ENCODE data around the gene CD109.
"Not testable (repeated sequence)": the region's sequence is repeated elsewhere in the genome, so short reads cannot be mapped to it uniquely, and the experiment has no call there.

The CD109 gene

DNA sequence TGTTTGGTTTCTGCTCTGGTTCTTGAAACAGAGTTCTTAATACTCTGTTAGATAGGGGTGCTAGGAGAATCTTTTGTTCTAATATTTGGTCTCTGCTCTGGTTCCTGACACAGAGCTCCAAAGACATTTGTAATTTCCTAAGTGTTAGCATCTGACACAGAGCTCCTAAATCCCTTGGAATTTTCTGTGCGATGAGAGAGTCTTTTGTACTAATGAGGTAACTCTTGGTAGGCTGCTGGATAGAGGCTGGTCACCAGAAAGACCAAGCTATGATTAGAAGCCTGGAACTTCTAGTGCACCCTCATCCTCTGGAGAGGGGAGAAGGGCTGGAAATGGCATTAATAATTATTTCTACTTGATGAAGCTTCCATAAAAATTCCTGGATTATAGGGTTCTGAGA is 7.7 kb upstream of the CD109 start:
- DNase-seq (ENCODE audit: low spot score) = no peak

DNA sequence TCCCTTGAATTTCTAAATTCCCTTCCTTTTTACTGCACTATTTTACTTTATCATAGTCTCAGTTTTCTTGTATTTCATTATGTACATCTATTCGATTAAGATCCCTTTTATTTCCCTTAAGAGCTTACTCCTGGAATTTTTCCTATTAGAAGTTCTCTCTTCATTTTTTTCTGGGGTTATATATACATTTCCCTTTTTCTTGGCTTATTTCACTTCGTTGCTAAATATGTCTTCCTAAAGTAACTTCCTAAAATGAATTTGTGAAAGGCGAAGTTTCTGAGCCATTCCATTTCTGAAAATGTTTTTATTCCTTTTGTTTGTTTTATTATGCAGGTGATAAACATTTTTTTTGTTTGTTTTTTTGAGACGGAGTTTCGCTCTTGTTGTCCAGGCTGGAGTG is 5.9 kb upstream of the CD109 start:
- DNase-seq (ENCODE audit: low spot score) = no peak

DNA sequence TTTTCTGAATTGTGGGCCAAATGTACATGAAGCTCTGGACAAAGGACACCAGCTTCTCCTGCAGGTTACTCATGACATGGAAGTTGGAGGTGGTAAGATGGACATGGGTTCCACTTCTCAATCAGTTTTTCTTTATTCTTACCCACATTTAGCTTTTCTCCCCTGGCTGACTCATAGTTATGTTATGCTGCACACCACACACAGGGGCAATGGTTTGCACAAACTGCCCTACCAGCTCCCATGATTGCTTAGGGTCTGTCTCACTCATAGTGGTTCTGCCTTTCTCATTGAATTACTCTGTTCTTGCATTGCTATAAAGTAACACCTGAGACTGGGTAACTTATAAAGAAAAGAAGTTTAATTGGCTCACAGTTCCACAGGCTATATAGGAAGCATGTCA is 4.5 kb upstream of the CD109 start:
- DNase-seq (ENCODE audit: low spot score) = no peak

DNA sequence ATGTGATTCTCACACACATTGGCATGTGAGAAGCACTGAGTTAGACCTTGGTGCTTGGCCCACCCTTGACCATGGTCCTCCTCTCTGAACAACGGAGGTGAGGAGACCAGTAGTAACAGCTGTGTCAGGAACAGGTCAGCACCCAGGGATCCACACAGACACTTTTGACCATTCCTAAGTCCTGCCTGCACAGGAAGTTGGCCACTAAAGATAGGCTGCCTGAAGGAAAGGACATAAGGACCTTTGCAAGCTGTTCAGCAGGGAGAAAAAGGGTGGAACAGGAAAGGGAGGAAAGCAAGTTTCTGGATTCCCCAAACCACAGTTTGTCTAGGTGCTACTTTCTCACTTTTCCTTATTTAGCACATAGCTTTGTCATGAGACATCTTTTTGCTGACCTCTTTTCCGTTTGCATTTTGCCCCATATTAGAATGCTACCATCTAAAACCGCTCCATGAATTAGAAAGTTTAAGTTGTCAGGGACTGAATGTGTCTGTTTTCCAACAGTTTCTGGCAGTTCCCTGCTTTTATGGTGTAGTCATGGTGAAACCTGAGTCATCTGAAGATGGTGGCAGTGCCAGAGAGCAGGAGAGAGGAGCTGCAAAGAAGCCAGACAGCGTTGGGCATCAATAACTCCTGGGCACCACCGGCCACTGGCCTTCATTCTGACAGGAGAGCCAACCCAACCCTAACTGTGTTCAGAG is 1.1 kb upstream of the CD109 start:
- no peak for DNase-seq (ENCODE audit: low spot score)

DNA sequence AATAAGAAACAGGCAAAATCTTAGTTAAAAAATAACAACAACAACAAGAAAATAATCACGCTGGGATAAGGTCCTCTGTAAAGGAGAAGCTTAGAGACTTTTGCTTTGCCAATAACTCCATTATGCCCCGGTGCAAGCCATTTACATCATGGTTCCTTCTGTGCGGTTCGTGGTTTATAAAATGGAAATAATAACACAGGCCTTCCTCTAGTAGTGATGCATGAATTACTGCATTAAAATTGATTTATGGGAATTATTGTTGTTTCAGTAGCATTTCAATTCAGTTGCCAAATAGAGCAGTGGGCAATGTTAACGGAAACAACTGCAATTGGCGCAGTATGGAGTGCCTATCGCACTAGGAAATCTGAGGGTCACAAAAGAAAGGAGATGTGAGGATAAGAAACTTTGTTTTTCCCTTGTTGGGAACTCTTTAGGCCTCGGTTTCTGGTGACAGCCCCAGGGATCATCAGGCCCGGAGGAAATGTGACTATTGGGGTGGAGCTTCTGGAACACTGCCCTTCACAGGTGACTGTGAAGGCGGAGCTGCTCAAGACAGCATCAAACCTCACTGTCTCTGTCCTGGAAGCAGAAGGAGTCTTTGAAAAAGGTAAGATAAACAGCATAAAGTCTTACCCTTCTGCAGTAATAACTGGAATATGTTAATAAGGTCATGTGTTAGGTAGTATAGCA is 1.1 kb downstream of the CD109 start:
- no peak for DNase-seq (ENCODE audit: low spot score)

DNA sequence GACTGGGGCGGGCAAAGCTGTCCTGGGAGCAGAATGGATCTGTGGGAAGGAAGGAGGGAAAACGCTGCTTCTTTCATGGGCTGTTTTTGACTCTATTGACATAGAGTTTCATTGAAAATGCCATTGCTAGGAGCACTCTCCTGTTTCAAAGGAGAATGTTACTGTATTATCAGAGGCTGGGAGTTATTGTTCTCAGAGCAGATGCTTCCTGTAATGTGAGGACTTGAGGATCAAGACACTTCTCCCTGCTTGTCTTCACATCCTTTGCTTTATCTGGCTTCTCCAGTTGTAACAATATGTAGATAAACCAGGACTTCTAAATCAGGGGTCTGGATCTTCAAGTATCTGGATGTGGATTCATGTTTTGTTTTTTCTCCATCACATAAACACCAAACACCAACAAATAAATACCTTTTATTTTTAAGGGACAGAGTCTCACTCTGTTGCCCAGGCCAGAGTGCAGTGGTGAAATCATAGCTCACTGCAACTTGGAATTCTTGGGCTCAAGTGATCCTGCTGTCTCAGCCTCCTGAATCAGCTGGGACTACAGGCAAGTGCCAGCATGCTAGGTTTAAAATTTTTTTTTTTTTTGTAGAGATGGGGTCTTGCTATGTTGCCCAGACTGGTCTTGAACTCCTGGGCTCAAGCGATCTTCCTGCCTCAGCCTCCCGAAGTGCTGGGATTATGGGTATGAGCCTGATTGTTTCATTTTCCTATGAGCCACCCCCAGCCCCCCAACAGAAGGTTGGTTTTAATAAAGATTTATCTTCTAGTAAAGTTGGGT is 3.9 kb downstream of the CD109 start:
- no peak for DNase-seq (ENCODE audit: low spot score)

DNA sequence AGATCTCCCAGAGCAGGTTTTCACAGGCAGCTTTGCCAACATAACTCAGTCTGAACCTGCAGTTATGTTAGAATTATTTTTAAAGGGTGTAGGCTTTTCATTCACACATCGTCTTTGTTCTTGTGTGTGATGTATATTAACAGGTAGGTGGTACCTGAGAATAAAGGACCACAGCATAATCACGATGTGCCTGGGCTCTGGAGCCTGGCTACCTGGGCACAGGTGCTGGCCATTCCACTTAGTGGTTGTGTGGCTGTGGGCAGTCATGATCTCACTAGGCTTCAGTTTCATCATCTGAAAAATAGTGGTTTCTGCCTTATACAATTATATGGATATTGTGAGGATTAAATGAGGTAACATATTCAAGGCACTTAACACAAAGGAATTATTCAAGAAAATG is 6.4 kb downstream of the CD109 start:
- no peak for DNase-seq (ENCODE audit: low spot score)

DNA sequence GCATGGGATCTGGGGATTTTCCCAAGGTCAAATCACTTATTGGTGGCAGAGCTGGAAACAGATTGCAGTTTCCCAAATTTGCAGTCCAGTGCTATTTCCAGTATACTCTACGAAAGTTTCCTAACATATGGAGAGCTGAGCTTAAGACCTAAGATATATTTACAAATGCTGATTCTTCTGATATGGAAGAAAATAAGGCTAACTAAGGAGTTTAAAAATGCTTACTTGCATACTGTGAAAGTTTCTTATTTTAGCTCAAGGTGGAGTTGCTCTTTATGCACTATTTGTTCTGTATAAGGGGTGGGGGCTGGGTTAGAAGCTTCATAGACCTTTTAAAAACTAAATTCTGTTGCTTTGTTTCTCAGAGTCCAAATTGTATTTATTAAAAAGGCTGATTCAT is 7.5 kb downstream of the CD109 start:
- DNase-seq (ENCODE audit: low spot score) = no peak

DNA sequence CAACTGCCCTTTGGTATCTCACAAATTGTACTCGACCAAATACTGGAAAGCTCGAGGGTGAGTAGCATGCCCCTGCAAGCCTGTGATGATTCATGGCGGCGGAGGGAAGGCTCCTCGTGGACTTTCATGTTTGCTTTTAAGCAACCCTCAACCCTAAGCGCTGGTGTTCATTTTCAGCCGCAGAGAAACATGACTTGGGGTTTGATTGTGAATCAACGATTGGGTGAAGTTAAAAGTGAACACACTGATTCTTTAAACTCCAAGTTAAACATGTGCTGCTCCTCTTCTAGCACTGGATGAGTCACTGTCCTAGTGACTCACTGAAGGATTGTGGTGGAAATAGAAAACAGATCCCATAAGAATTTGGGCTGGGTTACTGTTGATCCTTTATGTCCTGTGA is 8.3 kb downstream of the CD109 start:
- no peak for DNase-seq (ENCODE audit: low spot score)

DNA sequence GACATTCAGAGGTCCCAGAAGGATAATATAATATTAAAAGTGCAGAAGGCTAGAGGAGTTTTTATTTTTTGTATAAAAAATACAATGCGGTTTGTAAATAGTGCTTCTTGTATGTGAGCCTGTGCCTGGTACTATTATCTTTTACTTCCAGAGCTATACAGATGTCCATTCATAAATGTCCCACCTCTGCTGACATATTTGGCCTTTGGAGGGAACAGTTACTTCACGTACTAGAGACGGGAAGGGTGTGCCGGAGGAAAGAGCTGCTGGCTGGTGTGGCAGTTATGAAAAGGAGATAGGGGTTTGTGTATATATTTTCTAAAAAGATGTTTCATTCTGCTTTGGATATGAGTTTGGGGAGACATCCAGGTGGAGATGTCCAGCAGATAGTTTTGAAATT is 8.8 kb downstream of the CD109 start:
- no peak for DNase-seq (ENCODE audit: low spot score)

DNA sequence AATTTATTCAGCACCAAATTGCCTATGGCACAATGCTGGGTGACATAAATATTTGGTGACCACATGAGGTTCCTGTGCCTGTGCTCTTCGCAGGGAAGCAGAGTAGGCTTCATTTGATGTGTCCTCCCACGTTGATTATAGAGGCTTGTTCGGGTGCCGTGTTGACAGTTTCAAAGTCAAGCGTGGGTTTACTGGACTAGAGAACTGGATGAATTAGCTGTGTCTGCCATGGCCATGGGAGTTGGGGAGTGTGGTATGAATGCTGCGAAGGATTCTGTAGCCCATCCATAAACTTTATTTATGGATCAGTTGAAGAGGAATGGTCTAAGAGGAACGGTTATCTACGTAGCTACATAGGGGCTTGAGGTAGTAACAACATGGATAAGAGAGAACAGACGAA is 11.0 kb downstream of the CD109 start:
- no peak for DNase-seq (ENCODE audit: low spot score)

DNA sequence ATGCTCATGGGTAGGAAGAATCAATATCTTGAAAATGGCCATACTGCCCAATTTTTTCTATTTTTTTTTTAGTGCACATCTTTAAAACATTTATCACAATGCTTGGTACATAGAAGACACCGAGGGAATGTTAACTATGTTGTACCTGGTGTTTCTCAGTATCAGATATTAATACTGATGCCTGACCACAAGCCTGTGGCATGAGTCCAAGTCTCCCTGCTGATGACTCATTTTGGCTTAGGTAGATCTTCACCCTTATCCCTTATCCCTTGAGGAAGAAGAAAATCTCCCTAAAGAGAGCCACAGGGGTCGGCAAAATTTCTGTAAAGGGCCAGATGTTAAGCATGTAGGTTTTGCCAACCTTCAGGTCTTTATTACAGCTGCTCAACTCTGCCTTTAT is 14.5 kb downstream of the CD109 start:
- DNase-seq (ENCODE audit: low spot score) = no peak

DNA sequence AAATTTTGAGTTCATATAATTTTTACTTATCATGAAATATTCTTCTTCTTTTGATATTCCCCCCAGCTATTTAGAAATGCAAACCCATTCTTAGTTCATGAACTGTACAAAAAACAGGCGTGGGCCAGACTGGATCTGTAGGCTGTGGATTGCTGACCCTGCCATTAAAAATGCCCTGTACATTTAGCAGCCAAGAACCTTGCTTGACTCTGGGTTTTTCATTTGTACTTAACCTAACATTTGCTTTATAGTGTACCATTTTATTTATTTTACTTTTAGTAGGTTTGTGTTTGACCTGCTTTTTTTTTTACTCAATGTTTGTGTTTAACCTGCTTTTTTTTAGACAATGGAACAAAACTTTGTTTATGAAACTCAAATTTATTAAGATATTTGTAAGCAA is 14.9 kb downstream of the CD109 start:
- DNase-seq (ENCODE audit: low spot score) = no peak

DNA sequence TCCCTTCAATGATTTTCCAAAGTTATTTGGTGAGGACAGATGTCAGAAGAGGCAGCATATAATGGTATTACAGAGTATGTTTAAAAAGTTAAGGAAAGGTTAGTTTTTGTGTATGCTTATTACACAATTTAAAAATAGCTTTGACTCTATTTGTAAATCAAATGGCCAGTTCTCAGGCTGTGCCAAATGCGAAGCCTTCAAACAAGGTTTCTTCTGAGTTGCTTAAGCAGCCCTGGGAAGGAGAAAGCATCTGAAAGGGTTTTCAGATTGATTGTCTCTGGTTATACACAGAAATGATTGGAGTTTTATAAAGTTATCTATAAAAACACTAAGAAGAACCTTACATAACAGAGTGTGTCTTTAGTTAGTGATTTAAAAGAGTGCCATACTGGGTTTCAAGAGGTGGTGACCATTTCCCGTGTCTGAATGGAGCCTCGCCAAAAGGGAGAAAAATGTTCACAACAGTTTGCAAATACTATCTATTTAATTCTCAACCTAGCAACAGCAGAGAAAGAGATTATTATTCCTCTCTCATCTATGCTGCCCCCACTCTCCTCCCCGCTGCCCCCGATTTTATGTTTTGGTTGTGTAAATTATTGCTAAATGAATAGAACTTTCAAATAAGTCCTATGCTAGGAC is 16.7 kb downstream of the CD109 start:
- DNase-seq (ENCODE audit: low spot score) = no peak

DNA sequence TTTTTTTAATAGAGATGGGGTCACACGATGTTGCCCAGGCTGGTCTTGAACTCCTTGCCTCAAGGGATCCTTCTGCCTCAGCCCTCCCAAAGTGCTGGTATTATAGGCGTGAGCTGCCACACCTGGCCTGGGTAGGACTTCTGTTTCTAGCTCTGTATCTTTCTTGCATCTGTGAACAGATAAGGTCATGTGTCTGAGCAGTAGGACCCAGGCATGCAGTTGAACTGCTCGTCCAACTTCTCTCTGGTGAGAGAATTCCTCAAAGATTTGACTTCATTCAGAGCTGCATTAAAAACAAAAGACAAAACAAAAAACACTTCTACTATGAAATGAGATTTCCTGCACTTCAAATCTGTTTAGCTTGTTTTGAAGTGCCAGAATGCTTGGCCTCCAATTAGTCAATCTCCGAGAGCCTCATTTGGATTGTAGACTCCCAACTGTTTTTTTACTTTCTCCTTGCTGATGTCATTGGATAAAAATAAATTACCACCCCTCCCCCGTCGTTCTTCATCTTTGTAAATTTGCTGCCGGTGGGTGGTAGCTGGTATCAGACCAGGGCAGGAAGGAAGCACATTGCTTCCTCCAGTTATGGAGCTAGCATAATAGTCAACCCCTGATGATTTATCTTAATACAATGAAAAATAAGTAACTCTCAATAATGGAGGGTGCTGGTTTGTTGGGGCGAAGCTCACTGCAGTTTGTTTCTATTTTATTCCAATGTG is 17.6 kb downstream of the CD109 start:
- no peak for DNase-seq (ENCODE audit: low spot score)

DNA sequence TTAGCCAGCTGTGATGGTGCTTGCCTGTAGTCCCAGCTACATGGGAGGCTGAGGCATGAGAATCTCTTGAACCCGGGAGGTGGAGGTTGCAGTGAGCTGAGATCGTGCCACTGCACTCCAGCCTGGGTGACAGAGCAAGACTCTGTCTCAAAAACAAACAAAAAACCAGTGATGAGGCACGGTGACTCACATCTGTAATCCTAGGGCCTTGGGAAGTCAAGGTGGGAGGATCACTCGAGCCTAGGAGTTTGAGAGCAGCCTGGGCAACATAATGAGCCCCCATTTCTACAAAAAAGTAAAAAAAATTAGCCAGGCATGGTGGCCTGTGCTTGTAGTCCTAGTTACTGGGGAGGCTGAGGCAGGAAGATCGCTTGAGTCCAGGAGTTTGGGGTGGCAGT is 19.1 kb downstream of the CD109 start:
- not testable (repeated sequence) for DNase-seq (ENCODE audit: low spot score)

DNA sequence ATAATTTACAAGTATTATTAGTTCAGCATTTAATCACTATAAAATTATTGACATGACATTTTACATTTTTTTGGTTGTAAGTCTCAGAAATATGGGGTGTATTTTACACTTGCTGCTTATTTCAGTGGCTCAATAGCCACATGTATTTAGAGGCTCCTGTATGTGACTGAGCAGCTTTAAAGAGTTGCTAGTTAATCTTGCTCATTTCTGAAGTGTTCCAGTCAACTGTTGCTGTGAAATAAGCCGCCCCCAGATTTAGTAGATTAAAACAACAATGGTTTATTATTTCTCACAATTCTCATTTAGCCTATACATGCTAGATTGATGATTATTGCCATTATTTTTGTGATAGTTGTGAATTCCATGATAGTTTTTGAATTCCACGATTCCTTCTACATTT is 23.0 kb downstream of the CD109 start:
- DNase-seq (ENCODE audit: low spot score) = no peak

DNA sequence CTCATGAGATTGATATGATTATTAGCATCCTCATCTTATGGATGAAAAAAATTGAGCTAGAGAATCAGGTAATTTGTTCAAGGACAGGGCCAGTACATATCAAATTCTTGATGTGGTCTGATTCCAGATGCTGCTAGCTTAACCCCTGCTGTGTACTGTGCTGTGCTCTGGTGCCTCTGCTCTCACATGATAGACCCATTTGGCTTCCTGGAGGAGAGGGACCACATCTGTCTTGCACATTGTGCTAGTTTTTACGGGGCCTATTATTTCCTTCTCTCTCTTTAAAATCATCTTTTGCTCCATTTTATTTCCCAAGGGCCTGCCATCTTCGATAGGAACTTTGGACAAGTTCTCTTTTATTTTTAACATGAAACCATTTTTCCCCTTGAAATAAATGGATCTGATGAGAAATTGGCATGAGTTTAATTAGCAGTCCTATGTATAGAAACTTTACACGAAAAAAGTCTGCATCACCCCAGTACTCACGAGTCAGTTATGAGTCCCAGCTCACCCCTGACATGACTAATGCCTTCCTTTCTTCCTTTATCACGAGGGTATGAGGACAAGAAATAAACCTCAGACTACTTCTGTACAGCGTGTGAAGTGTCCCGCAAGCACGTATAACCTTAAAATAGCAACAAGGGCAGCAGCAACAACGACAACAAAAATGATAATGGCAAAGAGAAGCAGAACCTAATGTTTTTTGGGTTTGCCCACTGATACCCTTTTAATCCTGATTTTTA is 26.5 kb downstream of the CD109 start:
- no peak for DNase-seq (ENCODE audit: low spot score)

DNA sequence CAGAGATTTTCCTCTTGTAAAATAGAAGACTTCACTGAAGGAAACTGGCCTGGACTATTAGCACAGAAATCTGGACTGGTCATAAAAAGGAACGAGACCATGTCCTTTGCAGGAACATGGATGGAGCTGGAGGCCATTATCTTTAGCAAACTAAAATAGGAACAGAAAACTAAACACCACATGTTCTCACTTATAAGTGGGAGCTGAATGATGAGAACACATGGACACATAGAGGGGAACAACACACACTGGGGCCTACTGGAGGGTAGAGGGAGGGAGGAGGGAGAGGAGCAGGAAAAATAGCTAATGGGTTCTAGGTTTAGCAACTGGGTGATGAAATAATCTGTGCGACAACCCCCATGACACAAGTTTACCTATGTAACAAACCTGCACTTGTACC is 27.5 kb downstream of the CD109 start:
- DNase-seq (ENCODE audit: low spot score) = not testable (repeated sequence)

DNA sequence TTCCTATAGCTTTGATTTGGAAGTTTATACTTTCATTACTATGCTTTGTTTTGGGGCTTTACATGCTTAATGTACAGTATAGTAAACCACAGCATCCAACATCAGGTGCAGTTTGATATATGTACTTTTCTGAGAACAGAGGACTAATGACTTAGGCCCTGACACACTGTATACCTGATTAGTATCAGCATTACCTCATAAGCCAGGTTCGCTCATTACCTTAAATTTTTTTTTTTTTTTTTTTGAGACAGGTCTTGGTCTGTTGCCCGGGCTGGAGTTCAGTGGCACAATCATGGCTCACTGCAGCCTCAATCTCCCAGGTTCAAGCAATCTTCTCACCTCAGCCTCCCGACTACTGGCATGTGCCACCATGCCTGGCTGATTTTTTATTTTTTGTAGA is 28.4 kb downstream of the CD109 start:
- no peak for DNase-seq (ENCODE audit: low spot score)

DNA sequence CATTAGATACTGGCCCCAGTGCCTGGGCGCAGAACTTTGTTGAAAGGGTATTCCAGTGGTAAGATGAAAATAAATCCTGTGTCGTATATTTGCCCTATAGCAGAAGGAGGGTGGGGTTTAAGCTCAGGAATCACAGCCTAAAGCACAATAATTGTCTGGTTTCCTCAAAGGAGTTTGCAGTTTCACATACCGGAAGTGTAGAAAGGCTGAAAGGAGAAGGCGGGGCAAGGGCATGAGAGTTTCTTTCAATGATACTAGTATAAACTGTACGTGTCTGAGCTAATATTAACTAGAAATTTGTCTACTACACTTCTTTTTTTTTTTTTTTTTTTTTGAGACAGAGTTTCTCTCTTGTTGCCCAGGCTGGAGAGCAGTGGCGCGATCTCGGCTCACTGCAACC is 29.2 kb downstream of the CD109 start:
- DNase-seq (ENCODE audit: low spot score) = peak; percentile 23

All from CD4-positive, alpha-beta T cell treated with Interleukin-6 at 100 ng/mL for 8 hours (primary cell).